HepG2 (cell line): ENCODE measurements around the gene UGT1A4. TPM values are rescaled to one million over a fixed set of nuclear protein-coding genes. Genes with fewer than 3 reads are reported as not detected.

ENCODE experiments used
- ATAC-seq: fragments of 200-7000 bp; cut with Tn5 transposase; 3 replicates; pipeline ENCODE4 v1.9.1; 2020; ENCODE audit warnings: mild to moderate bottlenecking, moderate library complexity
- BruUV-seq: library from RNA; stranded (reverse); fragments of 400-500 nt; replicated peaks from 2 replicates; lab custom pipeline; 2021; lab: Mats Ljungman, UMichigan
- CTCF ChIA-PET: fragments of 300-600 bp; formaldehyde crosslinking; extraction: SDS; loops from one replicate; lab custom pipeline; 2021; ENCODE audit warnings: low total read pairs, inconsistent platforms, low intra/inter-chr PET ratio; lab: Yijun Ruan, JAX
- POLR2A ChIA-PET: fragments of 350-600 bp; sonication (Branson Sonifier 250); formaldehyde crosslinking; loops from one replicate; lab custom pipeline; 2020; ENCODE audit warnings: antibody characterized with exemption, inconsistent platforms; lab: Yijun Ruan, JAX
- DNase-seq: peaks from one replicate; pipeline ENCODE4 v3.0.0-alpha.2; 2015; ENCODE audit warnings: low spot score
- FAIRE-seq: peaks from 3 replicates; lab custom pipeline; 2011; peaks lifted over from hg19 to GRCh38; lab: Jason Lieb, UNC
- H2AFZ ChIP-seq: one replicate; pipeline ENCODE4 v1.6.1; 2011; ENCODE audit warnings: low read length, inconsistent platforms
- H3K27ac ChIP-seq: fragments of 300-600 bp; 3 replicates; pipeline ENCODE4 v1.8.0; 2011; ENCODE audit warnings: mixed run types, mild to moderate bottlenecking, mixed read lengths, low read length, inconsistent platforms; ENCODE audit not compliant: insufficient read depth; ENCODE audit errors: extremely low read length
- H3K27me3 ChIP-seq, 2 experiments: fragments of 200-600 bp in 1 of 2; 2 replicates in 1 of 2; 3 replicates in 1 of 2; pipeline versions ENCODE4 v1.6.0 to v1.8.0; 2011; ENCODE audit warnings: low read length in 2 of 2, mild to moderate bottlenecking in 2 of 2, moderate library complexity in 2 of 2, inconsistent platforms in 1 of 2; ENCODE audit not compliant: insufficient read depth in 2 of 2, control insufficient read depth in 1 of 2
- H3K36me3 ChIP-seq, 2 experiments: fragments of 200-600 bp in 1 of 2; replicated peaks in 1 of 2; 2 replicates in 1 of 2; 3 replicates in 1 of 2; pipeline versions ENCODE4 v1.5.1 to v1.8.0; 2011; ENCODE audit warnings: low read length in 2 of 2, inconsistent platforms in 1 of 2; ENCODE audit not compliant: insufficient read depth in 2 of 2, control insufficient read depth in 1 of 2
- H3K4me1 ChIP-seq: 2 replicates; pipeline ENCODE4 v1.5.1; 2012; ENCODE audit warnings: low read length, inconsistent platforms; ENCODE audit not compliant: insufficient read depth
- H3K4me2 ChIP-seq: 2 replicates; pipeline ENCODE4 v1.6.0; 2011; ENCODE audit warnings: low read depth, low read length, inconsistent platforms
- H3K4me3 ChIP-seq, 3 experiments: fragments of 200-600 bp in 1 of 3; sonication (generic), shearing (Covaris generic) in 1 of 3; replicated peaks in 1 of 3; 2 replicates each; pipeline ENCODE4 v1.5.1; 2011 to 2016; ENCODE audit warnings: low read length in 3 of 3, inconsistent platforms in 2 of 3, low read depth in 2 of 3, mild to moderate bottlenecking in 2 of 3, control low read depth in 1 of 3, mixed read lengths in 1 of 3; ENCODE audit not compliant: insufficient read depth in 1 of 3
- H3K79me2 ChIP-seq: one replicate; pipeline ENCODE4 v1.6.1; 2011; ENCODE audit warnings: low read length, inconsistent platforms; ENCODE audit not compliant: insufficient read depth
- H3K9ac ChIP-seq: 2 replicates; pipeline ENCODE4 v1.6.0; 2011; ENCODE audit warnings: mild to moderate bottlenecking, low read depth, low read length, inconsistent platforms; ENCODE audit not compliant: insufficient read depth
- H3K9me3 ChIP-seq: 2 replicates; pipeline ENCODE4 v1.5.1; 2012; ENCODE audit warnings: mild to moderate bottlenecking, low read length
- H4K20me1 ChIP-seq: 2 replicates; pipeline ENCODE4 v1.6.0; 2011; ENCODE audit warnings: inconsistent platforms, mild to moderate bottlenecking, low read length, moderate library complexity; ENCODE audit not compliant: insufficient read depth
- CBX5 ChIP-seq: sonication (generic); formaldehyde crosslinking; IDR thresholded peaks from 2 replicates; pipeline ENCODE4 v1.4.0; 2020; ENCODE audit warnings: missing genetic modification reagents, borderline replicate concordance
- MATR3 ChIP-seq: sonication (generic); formaldehyde crosslinking; IDR thresholded peaks from 2 replicates; pipeline ENCODE4 v1.4.0; 2020; ENCODE audit warnings: missing genetic modification reagents
- MTF2 ChIP-seq: sonication (generic); formaldehyde crosslinking; IDR thresholded peaks from 2 replicates; pipeline ENCODE4 v1.5.0; 2020; ENCODE audit warnings: missing genetic modification reagents, borderline replicate concordance
- NPAS2 ChIP-seq: sonication (generic); formaldehyde crosslinking; IDR thresholded peaks from 2 replicates; pipeline ENCODE4 v1.8.0; 2022; ENCODE audit warnings: mild to moderate bottlenecking, missing genetic modification reagents, borderline replicate concordance
- PCBP1 ChIP-seq: fragments of 200-400 bp; formaldehyde crosslinking; IDR thresholded peaks from 2 replicates; pipeline ENCODE4 v1.6.1; 2017; ENCODE audit warnings: mild to moderate bottlenecking, low read depth, low read length, borderline replicate concordance
- SIX1 ChIP-seq: sonication (generic); formaldehyde crosslinking; IDR thresholded peaks from 2 replicates; pipeline ENCODE4 v1.4.0; 2020; ENCODE audit warnings: missing genetic modification reagents, borderline replicate concordance
- TMF1 ChIP-seq: sonication (generic); formaldehyde crosslinking; IDR thresholded peaks from 2 replicates; pipeline ENCODE4 v1.8.1; 2022; ENCODE audit warnings: low read depth, missing genetic modification reagents
- XRCC5 ChIP-seq: fragments of 200-400 bp; formaldehyde crosslinking; optimal IDR thresholded peaks from 2 replicates; pipeline ENCODE3; 2017; ENCODE audit warnings: mild to moderate bottlenecking, low read length
- ZNF781 ChIP-seq: sonication (generic); formaldehyde crosslinking; IDR thresholded peaks from 2 replicates; pipeline ENCODE4 v1.5.1; 2020; ENCODE audit warnings: borderline replicate concordance, mild to moderate bottlenecking, missing genetic modification reagents; ENCODE audit errors: not compliant biosample characterization
- WGBS: methylation state at CpG from one replicate; pipeline ENCODE4 v1.1.6; 2017; ENCODE audit warnings: low lambda C conversion rate; 5-methylcytosine and 5-hydroxymethylcytosine counted together
- in situ Hi-C: cut with HindIII; loops from 2 replicates; pipeline ENCODE4 v1.10.0; 2017; ENCODE audit warnings: low pct_unique_long_range_greater_than_20kb; ENCODE audit not compliant: extremely low pct_ligation_motif_present
- intact Hi-C: fragments of 100-400 bp; cut with micrococcal nuclease; formaldehyde crosslinking; loops from one replicate; pipeline ENCODE4 v1.10.0; 2022; ENCODE audit not compliant: unreplicated experiment
- polyA plus RNA-seq, 8 experiments: library from polyadenylated mRNA; depleted of rRNA in 3 of 8; stranded (reverse) in 7 of 8; unstranded in 1 of 8; fragments of >200 nt; fragmentation: Illumina TruSeq in 4 of 8; extraction: Trizol in 4 of 8; gene quantifications; 2 replicates each; pipeline versions ENCODE4 v1.2.1 to v1.2.3, GENCODE V29; 2011 to 2016; ENCODE audit warnings: low read depth in 4 of 8, missing spikeins in 1 of 8, mixed read lengths in 1 of 8; ENCODE audit not compliant: insufficient read depth in 1 of 8
- total RNA-seq, 5 experiments: library from RNA; depleted of rRNA; stranded (reverse); fragments of >200 nt; fragmentation: Illumina TruSeq; extraction: Trizol; gene quantifications; 2 replicates each; pipeline ENCODE4 v1.2.3, GENCODE V29; 2016; ENCODE audit warnings: low read depth in 1 of 5

UGT1A4 gene
- total and polyA plus RNA-seq, 2 of the 13 experiments (the other 11 are each of a cell fraction or from before 2014, with no cell fraction given) = not detected

DNA sequence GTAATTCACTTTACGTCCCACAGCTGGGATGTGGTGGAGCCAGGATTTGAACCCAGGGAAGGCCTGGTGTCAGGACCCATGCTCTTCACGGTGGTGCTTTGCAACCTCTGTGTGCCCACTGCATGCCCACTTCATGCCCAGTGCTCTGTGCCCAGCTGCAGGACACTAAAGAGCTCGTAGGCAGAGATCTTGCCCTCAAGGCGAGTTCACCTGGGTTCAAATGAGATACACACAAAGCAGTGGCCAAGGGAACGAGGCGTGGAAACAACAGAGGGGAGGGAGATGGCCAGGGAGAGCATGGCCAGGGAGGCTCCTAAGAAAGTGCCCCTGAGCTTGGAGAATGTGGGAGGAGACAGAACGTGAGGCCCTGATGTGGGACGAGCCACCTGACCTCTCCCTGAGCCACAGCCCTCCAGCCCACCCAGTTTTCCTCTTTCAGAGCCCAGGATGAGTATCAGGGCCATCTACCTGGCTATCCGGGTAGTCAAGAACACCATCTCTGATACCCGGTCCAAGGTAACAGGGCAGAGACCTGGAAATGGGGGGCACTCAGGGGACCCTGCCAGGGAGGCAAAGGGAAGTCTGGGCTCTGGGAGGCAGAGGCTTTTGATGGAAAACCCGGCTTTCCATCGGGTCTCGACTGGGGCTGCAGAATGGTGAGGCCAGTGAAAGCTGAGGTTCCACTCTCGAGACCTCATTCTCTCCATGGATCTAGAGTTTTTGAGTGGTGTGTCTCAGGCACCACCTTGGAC, 80.0 kb downstream of the UGT1A4 start (continued):
- no peak for TF ChIP-seq ZNF781 (CRISPR knock-in tag)
- no peak for TF ChIP-seq SIX1 (CRISPR knock-in tag)
- TF ChIP-seq CBX5 (CRISPR knock-in tag) = no peak
- no peak for TF ChIP-seq MATR3
- TF ChIP-seq, all 625 proteins: peak for 0

- intact Hi-C loops (no loop called here), in situ Hi-C loops (no loop called here)
- ChIA-PET CTCF (no interaction called here), POLR2A (no interaction called here)
- H3K36me3 ChIP-seq = no peaks in the 10 kb centered on the region
- no peak overlapping the region for H3K4me2 ChIP-seq
- no peaks in the 10 kb centered on the region for H4K20me1 ChIP-seq
- H3K79me2 ChIP-seq = no peaks in the 10 kb centered on the region
- BruUV-seq = no TSS peak
- peaks cover 5% of the 10 kb centered on the region; the same call in 1 of the 2 replicates for H3K4me1 ChIP-seq
- H3K9me3 ChIP-seq = no peaks in the 10 kb centered on the region
- no peak for TF ChIP-seq PCBP1
- no peak for TF ChIP-seq MTF2 (CRISPR knock-in tag)
- TF ChIP-seq NPAS2 = no peak
- no peak for TF ChIP-seq XRCC5
- TF ChIP-seq TMF1 = no peak
- H3K9ac ChIP-seq = no peak overlapping the region
- H3K4me3 ChIP-seq = no peak overlapping the region
- ATAC-seq (no peak), DNase-seq (no peak), FAIRE-seq (no peak)
- peaks cover 2 to 54% of the 10 kb centered on the region in 2 experiments; a peak in 3 of 5 replicates for H3K27me3 ChIP-seq
- no peak overlapping the region for H3K27ac ChIP-seq
- no peak overlapping the region for H2AFZ ChIP-seq
- 31% methylated on average over 7 of the region's 7 CpGs for WGBS
These were observed 80.6 kb downstream of the UGT1A4 start for GRCh38 chr2:233799087-233799665.
